GM19043 (cell line): ENCODE results near the gene SMC4.
"Not testable (repeated sequence)": the region's sequence is repeated elsewhere in the genome, so short reads cannot be mapped to it uniquely, and the experiment has no call there.

Source experiments
- ATAC-seq: cut with Tn5 transposase; IDR thresholded peaks from one replicate; pipeline ENCODE4 v1.9.1; 2021; ENCODE audit warnings: low read depth; ENCODE audit not compliant: unreplicated experiment

The SMC4 gene

DNA sequence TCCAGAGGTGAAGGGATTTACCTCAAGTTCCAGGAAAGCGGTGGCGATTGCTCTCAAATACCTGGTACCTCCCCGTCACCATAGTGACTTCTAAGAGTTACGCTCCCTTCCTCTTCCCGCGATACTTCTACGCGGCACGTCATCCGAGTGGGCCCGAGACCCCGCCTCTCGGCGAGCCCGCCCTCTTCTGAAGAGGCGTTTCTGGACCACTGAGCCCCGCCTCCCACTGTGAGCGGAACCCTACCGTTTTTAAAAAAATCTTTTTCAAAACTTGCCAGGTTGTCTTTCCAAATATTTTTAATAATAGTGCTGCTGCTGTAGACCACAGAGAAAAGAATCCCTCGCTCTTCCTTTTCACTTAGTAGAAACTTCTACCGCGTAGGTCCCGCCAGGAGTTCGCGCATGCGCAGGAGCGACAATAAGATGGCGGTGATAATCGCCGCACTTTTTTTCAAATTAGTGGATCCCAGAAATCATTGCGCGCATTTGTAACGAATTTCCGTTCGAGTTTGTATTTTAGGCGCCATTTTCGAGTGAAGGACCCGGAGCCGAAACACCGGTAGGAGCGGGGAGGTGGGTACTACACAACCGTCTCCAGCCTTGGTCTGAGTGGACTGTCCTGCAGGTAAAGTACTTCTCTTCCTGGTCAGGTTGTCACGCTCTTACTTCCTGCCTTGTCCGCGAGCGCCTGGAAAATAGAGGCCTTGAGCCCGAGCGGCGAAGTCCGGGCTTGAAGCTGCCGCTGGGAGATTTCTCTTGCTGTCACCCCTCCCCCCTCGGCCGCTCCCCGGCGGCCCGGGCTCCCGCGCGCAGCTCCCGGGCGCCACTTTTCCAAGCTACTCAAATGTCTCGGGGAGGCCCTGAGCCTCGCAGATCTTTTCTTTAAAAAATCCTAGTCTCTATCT lies at the start of gene SMC4, which contains the start of gene IFT80:
TSS of gene SMC4 (plus strand) at position 526 of the 905 bp plus-strand sequence. CDS start 1,177 bp downstream, outside the sequence.
TSS of gene IFT80 (minus strand) at position 101 of the 905 bp plus-strand sequence. CDS start 14,625 bp downstream, outside the sequence.
- ATAC-seq, result peak; percentile 96

DNA sequence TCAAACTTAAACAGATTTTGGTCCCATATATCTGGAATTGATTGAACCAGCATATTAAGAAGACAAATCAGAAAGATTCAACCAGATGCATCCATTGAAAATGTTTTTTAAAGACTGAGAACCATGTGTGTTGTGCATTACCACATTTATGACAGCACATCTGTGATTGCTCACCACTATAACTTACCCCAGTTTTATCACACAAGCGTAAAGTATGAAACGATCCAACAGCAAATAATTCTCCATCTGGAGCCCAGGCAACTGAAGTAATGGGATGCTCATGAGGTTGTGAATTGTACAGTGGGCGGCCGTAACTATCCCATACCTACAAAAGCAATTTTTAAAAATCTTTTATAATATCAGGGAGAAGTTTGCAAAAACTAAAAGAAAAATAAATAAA lies 43.6 kb upstream of the SMC4 start:
- ATAC-seq, result no peak

GRCh38 chr3:160362896-160363295 lies 36.6 kb upstream of the SMC4 start:
- ATAC-seq, result not testable (repeated sequence)

DNA sequence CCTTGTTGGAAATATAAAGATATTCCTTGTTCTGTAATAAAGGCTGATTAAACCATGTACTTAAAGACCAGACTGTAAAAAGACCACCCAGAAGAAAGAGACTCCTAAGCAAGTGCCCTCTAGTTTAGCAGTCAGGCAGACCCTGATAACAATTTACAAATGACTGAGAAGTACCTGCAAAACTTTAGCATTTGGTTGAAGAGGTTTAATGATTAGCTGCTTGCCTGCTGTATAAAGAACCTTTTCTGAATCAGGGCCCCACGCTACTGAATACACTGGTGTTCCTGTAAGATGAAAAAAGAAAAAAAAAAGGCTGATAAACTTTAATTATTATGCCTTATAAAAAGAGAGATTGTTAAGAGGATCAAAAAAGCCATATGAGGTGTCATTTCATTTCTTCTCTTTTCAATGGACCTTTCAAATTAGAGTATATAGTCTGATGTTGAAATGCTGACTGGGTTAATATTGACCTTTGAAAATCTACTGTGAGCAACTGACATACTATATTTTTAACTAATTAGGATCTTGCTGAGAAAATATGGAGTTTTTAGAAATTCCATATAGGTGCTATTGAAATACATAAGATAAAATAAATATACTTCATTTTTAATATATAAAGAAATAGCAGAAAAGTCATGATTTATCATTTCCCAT lies 33.5 kb upstream of the SMC4 start:
- ATAC-seq, result no peak

GRCh38 chr3:160368804-160369203 lies 30.6 kb upstream of the SMC4 start:
- peak; percentile 87 for ATAC-seq

DNA sequence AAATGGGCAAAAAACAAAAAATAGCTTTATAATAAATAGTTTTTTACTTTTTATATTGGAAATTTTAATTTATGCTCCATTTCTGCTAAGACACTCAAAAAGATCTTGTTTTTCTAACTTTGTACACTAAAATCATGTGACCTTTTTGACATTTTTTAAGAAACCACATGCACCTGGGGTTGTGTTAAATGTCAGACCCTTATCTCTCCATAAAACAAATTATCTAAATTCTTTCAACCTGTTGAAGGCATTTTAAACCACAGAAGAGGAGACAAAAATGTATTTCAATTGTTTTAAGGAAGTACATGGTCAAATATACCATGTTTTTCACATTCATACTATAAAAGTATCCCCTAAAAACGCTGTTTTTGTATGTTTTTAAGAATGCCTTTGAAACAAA lies 29.7 kb upstream of the SMC4 start:
- ATAC-seq, result no peak

DNA sequence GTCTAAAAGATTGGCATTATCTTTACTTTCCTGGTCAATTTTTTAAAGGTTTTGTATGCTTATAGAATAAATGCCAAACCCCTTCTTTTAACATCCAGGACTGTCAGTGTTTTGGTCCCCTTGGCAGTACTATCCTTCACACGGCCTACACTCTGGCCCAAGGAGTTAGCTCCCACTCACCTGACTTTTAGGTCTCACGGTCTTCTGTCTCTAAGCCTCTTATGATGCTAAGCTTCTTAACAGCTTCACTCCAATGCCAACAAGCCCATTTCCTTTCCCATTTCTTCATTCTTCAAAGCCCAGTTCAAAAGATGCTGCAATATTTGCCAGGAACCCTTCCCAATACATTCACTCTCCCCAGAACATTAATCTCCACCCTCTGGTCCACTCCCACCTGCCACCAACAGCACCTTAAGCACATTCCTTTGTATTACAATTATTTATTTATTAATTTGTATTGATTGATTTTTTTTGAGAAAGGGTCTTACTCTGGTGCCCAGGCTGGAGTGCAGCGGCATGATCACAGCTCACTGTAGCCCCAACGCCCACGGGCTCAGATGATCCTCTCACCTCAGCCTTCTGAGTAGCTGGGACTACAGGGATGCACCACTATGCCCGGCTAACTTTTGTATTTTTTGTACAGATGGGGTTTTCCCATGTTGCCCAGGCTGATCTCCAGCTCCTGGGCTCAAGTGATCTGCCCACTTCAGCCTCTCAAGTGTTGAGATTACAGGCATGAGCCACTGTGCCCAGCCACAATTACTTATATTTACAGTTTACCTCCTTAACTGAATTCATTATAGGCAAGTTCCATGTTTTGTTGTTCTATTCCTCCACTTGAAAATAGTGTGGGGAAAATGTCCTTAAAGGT lies 28.2 kb upstream of the SMC4 start:
- no peak for ATAC-seq

- no peak for ATAC-seq
These were observed 26.7 kb upstream of the SMC4 start for GRCh38 chr3:160372780-160373179.

GRCh38 chr3:160373655-160374054 lies 25.8 kb upstream of the SMC4 start:
- no peak for ATAC-seq

DNA sequence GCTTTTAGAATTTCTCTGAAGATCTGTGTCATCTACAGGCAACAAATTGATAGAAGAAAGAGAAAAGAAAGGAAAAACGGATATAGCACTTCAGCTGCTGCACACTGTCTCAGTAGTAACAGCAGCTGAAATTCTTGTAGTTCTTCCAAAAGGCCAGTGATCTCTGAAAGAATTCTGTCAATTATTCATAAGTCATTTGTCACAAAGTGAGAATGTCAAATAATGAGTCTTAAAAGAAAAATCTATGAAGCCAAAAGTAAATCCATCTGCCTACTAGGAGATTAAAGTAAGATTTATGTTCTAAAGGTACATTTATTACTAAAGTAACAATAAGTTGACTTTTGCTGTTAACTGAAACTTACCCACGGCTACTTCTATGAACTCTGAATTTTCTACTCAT lies 25.0 kb upstream of the SMC4 start:
- ATAC-seq, result no peak

- no peak for ATAC-seq
These were observed 24.5 kb upstream of the SMC4 start for GRCh38 chr3:160374925-160375324.

- ATAC-seq, result no peak
These were observed 22.8 kb upstream of the SMC4 start for GRCh38 chr3:160376681-160377080.

DNA sequence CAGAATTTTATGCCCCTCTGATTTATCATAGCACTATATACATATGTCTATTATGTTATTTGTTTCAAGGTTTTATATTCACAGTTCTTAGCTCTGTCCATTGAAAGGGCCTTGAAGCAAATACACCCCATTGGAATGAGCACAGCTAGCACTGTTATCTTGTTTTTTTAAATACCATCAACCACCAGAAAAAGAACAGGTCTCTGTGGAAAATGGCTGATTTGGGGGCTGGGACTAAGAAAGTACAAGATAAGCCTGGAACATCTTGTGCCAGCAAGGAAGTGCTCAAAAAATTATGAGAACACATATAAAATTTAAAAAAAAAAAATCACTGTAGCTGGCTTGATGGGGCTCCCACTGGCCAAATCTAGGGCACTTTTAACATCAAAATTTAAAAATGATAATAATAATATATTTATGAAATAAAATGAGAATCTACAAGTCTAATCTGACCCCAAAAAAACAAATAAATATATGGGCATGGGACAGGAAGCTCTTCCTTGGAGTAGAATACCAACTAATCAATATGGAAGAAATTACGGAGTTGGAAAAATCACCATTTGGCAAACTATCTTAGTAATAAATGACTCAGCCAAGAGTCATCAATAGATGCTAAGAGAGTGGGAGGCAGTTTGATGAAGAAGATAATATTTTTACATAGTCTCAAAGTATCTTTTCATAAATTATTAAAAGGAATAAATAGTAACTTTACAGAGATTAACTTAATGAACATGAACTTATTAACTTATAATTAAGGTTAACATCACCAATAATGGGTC lies 20.9 kb upstream of the SMC4 start:
- ATAC-seq, result no peak

GRCh38 chr3:160379628-160380214 lies 19.7 kb upstream of the SMC4 start:
- no peak for ATAC-seq

DNA sequence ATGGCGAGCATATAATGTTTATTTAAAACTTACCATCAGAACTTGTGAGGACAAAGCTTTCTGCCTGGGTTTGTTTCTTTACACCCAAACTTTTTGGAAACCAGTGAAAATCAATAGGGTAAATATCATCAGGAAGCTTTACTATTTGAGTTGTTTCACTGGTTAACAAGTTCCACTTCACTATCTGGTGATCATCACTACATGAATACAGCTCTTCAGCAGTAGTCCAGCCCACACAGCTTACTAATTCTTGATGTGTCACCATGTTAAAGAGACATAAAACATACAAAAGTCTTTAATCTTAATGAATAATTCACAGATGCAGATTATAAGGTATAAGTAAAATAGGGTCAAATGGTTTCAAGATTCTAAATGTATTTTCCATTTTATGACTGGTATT lies 18.0 kb upstream of the SMC4 start:
- no peak for ATAC-seq

GRCh38 chr3:160384639-160385318 lies 14.7 kb upstream of the SMC4 start:
- ATAC-seq, result no peak

GRCh38 chr3:160390565-160391138 lies 8.8 kb upstream of the SMC4 start:
- peak; percentile 42 for ATAC-seq

GRCh38 chr3:160392798-160393197 lies 6.7 kb upstream of the SMC4 start:
- no peak for ATAC-seq
